GM18511 (cell line): ENCODE measurements around the gene IPO9.
A peak's percentile ranks its signal among the peaks of the same experiment; 100 is the strongest.

ENCODE experiments used
- ATAC-seq: cut with Tn5 transposase; IDR thresholded peaks from one replicate; pipeline ENCODE4 v1.9.1; 2021; ENCODE audit warnings: mild to moderate bottlenecking, moderate library complexity; ENCODE audit not compliant: unreplicated experiment

IPO9 gene

DNA sequence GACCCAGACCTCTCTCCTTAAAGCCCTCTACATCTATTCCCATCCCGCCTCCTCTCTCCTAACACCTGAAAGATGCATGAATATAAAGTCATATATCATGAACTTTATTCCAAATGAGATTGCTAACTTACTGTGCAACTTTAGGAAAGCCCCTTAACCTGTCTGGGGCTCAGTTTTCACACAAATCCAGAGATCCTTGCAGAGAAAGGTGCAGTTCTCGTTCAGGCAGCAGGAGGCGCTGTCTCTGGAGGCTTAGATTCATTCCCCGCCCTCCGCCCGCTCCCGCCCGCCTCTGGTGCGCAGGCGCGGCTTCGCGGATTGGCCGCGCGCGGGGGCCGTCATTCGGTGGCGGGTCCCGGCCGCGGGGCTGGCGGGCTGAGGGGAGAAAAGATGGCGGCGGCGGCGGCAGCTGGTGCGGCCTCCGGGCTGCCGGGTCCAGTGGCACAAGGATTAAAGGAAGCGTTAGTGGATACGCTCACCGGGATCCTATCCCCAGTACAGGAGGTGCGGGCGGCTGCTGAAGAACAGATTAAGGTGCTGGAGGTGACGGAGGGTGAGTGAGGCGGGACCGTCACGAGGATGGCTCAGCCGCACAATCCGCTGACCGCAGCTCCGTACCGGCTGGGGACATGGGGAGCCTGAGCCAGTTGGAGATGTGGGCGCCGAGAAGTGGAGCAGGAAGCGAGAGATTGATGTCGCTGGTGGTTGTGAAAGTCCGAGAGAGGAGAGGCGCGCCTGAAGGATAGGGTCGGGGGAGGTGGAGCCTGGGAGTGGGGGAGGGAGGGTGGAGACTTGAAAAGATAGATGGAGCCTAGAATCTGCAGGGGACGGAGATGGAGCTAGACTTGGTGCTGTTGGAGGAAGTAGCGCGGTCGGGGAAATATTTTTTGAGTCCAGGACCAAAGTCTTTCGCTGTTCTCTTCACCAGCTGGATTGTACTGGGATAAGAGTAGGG, at the start of gene IPO9:
TSS of gene IPO9 (plus strand) at position 338 of the 955 bp plus-strand sequence. CDS start at position 391, 53 bp downstream.
- peak; percentile 93 for ATAC-seq

DNA sequence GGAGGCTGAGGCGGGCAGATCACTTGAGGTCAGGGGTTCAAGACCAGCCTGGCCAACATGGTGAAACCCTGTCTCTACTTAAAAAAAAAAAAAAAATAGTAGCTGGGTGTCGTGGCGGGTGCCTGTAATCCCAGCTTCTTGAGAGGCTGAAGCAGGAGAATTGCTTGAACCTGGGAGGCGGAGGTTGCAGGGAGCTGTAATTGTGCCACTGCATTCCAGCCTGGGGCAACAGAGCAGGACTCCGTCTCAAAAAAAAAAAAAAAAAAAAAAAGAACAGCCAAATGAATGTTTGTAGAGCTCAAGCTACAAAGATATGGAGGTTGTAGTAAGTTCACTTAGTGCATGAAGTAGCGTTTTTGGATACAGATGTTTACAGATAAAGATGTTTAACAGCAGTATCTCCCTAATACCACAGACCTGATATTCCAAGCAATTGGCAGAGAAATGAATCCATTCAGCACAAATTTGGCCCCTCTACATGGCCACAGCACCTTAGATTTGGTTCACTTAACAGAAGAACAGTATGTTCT, 49.5 kb upstream of the IPO9 start:
- no peak for ATAC-seq

DNA sequence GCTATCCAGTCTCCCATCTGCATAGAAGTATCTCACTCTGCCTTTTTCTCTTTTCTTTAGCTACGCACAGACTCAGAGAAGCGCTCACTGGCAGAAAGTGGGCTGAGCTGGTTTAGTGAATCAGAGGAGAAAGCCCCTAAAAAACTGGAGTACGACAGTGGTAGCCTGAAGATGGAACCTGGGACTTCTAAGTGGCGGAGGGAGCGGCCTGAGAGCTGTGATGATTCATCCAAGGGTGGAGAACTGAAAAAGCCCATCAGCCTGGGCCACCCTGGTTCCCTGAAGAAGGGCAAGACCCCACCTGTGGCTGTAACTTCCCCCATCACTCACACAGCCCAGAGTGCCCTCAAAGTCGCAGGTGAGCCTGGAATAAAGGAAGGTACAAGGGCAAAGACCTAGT, 48.0 kb upstream of the IPO9 start:
- no peak for ATAC-seq

DNA sequence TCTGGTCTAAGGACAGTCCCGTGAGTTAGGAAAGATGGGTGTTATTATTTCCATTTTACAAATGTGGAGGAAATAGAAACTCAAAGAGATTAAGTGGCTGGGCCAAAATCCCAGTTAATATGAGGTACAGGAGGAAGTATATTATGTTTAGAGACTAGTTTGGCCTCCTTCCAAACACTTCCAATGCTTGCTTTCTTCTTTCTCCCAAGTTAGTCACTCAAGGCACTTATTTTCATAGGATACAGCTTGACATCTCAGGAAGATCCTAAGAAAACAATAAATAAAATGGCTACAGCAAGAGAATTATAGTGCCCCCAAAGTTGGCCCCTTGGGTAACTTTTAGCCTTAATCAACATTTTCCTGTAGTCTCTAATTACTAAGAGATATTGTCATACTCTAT, 47.5 kb upstream of the IPO9 start:
- ATAC-seq: no peak

DNA sequence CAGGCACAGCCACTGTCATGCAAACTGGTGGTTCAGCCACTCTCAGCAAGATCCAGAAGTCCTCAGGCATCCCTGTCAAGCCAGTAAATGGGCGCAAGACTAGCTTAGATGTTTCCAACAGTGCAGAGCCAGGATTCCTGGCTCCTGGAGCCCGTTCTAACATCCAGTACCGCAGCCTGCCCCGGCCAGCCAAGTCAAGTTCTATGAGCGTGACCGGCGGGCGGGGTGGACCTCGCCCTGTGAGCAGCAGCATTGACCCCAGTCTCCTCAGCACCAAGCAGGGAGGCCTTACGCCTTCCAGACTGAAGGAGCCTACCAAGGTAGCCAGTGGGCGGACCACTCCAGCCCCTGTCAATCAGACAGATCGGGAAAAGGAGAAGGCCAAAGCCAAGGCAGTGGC, 46.6 kb upstream of the IPO9 start:
- no peak for ATAC-seq

DNA sequence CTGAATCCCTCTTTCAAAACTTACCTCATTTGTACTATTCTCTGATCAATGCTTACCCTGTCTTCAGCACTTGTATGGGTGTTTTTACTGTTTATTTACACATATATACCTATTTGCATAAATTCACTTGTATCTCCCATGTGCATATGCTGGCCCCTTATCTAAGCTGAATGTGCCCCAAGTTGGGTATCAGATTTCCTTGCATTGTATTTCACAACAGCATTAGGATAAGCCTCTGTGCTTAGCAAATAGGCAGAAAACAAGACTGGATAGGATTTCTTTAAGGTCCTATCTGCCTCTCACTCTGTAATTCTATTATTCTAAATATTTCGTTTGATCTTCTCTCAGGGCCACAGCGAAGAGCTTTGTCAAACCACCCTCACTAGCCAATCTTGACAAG, 45.9 kb upstream of the IPO9 start:
- ATAC-seq: no peak

DNA sequence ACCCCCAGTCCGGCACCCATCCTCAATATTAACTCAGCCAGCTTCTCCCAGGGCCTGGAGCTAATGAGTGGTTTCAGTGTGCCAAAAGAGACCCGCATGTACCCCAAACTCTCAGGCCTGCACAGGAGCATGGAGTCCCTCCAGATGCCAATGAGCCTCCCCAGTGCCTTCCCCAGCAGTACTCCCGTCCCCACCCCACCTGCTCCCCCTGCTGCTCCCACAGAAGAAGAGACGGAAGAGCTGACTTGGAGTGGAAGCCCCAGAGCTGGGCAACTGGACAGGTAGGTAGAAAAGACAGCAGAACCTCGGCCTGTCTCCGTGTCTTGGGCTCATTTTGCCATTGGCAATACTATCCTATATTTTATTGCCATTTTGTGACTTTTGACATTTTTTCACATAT, 45.4 kb upstream of the IPO9 start:
- ATAC-seq: no peak

DNA sequence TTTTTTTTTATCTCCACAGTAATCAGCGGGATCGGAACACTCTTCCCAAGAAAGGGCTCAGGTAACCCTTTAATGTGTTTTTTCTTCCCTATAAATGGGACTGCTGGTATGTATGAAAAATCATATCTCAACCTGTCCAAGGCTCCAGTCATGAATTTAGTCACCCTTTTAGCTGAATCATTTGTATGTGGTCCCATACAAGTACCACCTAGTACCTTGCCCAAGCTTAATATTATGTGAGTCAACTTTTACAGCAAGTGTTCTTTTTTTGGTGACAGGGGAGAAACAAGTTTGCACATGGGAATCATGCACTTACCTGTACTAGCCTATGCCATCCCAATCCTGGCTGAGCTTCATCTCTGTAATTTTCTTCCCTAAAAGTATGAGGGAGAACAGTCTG, 43.7 kb upstream of the IPO9 start:
- no peak for ATAC-seq

DNA sequence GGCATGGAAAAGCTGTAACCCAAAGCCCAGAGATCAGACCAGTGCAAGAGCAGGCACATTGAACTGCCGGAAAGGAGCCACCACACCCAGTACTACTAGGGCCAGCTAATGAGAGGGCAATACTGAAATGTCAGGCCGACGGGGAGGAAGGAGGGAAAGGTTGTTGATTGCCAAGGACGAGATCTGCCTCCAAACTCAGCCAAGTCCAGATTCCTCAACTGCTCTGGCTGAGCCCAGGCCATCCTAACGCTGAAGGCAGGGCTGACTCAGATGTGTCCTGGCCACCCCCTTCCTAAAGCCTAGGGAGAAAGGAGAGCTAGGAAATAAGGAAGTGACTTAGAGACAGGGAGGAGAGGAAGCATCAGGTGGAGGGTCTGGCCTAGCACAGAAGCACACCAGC, 42.1 kb upstream of the IPO9 start:
- no peak for ATAC-seq

DNA sequence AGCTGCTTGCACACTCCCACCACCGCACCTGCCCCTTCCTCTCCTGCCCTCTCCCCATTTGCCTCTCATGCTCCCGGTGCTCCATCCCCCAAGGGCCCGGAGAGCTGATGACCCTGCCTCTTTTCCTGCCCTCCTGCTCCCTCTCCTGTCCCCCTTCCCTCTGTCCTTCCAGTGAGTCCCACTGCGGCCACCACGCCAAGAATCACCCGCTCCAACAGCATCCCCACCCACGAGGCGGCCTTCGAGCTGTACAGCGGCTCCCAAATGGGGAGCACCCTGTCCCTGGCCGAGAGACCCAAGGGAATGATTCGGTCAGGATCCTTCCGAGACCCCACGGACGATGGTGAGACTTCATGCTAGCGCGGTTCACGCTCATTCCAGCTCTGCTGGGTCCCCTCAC, 40.7 kb upstream of the IPO9 start:
- ATAC-seq: no peak

DNA sequence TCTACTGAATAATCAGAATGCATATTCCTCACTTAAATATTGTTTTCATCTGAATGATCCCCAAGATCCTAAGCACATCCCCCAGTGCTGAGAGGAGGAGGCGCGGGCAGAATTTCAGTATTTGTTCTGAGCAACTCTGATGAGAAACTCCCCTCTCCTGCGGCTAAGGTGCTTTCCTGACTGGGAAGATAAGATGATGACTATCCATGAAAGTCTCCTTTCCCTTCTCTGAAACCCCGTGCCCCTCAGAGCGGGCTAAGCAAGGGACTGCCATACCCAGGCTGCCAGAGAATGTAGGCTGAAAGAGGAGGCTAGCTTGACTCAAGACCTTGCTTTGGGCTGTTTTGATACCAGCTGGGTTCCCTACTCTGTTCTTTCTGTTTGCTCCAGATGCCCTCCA, 39.7 kb upstream of the IPO9 start:
- no peak for ATAC-seq

DNA sequence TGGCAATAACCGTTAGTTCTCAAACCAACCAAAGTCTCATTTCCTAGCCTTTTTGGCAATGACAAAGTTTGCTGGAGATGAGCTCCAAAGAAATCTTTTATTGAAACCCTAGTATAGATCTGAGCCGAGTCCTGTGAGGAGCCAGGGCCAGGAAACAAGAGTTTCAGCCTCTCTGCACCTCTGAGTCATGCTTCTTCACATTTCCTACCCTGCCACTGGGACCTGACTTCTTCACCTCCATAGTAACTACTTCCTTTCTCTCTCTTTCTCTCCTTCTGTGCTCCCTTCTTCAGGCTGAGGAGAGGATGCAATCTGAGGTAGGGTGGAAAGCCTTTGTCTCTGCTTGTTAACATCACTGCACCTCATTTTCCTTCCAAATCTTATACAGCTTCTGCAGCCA, 38.7 kb upstream of the IPO9 start:
- ATAC-seq: no peak

DNA sequence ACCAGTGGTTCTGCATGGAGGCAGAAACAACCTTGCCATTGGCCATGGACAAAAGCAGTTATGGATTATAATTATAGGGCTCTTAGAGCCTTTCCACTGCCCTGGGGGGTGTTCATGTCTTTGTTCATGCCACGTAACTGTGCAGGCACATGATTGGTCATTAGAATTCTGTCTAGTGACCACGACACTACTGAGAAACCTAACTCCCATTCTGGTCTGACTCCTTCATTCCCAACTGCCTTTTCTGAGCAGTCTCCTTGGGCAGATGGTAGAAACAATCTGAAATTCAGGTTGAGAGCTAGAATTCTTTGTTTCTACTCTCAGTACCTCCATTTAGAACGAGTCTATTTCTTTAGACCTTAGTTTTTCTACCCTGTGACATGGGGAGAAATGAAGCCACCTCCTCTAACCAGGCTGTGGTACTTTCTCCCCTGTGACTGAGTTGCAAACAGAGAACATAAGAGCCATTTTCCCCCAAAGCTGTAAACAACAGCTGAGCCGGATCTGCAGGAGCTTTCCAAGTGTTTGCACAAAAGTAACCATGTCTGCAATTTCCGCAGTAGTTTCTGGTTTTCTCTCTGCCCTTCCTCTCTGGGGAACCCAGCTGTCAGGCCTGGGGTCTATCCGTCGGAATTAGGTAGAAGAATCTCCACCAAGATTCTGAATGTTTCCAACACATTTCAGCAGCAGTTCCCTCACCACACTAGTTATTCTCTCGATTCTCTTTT, 37.7 kb upstream of the IPO9 start:
- ATAC-seq: no peak

DNA sequence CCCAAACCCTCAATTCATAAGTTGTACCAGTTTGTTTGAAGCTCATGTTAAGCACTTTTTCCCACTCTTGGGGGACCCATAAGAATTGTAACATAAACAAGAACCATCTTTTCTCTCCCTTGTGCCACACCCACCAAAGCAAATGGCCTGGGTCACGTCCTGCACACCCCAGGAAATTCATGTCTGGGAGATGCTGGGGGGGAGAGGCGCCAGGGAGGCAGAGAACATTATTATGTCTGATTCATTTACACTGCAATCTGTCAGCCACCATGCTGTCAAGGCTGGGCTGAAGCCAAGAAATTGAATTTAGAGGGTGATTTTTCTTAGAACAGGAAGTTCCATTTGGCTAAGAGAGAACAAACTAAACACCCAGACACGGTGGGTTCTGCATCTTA, 37.2 kb upstream of the IPO9 start:
- ATAC-seq: no peak

DNA sequence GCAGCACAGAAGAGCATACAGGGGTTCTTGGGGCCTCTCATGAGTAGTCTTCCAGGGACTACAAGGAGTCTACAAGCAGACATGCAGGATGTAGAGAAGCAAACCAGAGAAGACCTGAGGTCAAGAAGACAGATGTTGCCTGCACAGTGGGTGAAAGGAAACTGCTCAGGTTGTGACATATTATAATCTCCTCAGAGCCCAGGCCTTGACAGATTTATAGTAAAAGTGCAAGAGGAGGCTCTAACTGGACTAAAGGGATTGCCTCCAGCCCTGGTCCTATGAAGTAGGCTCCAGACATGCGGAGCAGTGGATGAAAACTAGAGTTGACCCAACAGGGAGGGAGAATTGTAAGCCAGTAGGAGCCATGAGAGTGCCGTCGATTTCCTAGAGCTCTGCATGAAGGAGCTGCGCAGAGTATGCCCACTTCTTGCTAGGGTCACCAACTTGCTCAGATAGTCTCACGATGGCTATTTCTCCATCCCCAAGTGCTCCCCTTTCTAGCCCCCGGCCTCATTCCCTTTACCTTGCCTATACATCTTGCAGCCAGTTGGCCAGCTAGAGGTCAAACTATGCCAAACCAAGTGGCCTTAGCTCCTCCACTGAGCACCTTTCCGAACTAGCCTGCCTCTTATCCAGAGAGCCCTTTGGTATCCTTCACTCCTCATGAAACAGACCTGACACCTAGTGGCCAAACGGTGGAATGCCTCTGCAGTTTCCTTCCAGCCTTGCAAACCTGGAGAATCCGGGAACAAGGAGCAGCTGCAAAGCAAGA, 36.2 kb upstream of the IPO9 start:
- ATAC-seq: no peak

DNA sequence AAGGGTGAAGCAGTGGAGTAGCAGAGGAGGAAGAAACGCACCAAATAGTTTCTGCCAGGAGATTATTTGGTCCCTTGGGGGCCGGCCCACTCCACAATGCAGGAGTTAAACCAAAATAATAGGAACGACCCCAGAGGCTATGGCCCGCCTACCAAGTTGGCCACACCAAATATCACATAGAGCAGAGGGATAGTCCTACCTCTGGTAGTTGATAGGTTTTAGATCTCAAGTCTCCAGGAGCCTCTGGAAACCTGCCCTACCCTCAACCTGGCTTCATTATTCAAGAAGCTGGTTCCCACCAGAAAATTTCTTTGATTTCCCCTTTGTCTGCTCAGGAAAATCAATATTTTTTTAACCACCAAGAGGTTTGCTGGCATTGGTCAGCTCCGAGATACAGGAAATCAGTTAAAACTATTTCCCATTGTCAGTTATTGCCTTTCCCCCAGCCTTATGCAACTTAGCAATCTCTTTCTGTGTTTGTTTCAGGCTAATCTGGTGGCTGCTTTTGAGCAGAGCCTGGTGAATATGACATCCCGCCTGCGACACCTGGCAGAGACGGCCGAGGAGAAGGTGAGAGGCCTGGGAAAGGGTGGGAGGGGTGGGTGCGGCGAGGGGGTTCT, 35.5 kb upstream of the IPO9 start:
- no peak for ATAC-seq

DNA sequence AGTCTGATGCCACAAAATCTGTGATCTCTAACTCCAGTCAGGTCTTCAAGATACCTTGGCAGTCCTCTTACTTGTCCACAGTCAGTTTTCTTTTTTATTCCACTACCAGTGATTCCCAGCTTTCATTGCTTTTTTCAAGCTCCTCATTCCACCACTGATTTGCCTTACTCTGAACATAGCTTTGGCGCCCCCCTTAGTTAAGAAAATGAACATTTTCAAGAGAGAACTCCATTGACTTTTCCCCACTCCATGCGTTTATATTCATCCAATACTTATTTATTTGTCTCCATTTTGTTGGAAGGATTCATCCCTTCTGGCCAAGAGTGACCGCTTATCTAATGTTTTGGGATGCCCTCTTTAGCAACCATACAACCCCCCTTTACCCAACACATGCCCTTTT, 33.9 kb upstream of the IPO9 start:
- ATAC-seq: no peak

DNA sequence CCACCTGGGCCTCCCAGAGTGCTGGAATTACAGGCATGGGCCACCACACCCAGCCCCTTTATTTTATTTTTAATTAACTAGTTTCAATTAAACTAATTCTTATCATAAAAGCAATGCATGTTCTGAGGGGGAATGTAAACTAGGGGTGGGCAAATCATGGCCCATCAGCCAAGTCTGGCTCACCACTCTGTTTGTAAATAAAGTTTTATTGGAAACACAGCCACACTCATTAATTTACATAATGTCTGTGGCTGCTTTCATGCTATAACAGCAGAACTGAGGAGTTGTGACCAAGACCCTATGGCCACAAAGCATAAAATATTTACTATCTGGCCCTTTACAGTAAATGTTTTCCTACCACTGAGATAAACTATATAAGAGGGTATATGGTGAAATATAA, 28.7 kb upstream of the IPO9 start:
- no peak for ATAC-seq

DNA sequence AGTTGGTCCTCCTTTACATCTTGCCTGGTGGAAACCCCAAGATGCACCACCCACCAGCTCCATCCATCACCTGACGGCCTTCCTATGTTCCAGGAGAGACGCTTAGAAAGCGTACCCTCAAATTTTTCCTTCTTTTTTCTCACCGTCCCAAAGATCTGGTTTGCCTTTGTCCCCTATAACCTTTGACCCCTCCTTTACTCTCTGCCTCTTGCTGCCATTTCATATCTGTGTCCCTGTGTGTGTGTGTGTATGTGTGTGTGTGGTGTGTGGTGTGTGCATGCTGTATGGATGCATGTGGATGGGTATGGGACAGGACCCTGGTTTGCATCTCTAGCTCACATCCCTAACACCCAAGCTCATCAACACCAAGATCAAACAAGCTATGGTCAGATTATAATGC, 22.2 kb upstream of the IPO9 start:
- no peak for ATAC-seq

DNA sequence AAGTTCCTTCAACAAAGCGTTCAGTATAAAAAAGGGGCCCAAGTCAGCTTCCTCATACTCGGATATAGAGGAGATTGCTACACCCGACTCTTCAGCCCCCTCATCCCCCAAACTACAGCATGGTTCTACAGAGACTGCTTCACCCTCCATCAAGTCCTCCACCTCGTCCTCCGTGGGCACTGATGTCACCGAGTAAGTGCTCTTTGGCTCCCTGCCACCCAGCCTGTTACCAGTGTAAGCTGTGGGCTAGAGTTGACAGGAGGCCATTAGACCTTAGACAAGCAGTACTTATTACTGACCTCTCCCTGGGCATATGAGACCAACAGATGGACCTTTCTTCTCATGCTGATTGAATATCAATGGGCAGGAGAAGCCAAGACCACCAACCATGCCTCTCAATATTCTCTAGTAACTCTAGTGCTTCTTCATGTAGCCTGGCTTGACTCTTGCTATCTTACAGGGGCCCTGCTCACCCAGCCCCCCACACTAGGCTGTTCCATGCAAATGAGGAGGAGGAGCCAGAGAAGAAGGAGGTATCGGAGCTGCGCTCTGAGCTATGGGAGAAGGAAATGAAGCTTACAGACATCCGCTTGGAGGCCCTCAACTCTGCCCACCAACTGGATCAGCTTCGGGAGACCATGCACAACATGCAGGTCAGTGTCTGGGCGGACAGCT, 20.9 kb upstream of the IPO9 start:
- no peak for ATAC-seq
